ENCODE data around the gene SFXN3. TPM values are rescaled to one million over a fixed set of nuclear protein-coding genes. Genes with fewer than 3 reads are reported as not detected.

SFXN3 gene
- total RNA-seq, 1 donor = 81.6 TPM

DNA sequence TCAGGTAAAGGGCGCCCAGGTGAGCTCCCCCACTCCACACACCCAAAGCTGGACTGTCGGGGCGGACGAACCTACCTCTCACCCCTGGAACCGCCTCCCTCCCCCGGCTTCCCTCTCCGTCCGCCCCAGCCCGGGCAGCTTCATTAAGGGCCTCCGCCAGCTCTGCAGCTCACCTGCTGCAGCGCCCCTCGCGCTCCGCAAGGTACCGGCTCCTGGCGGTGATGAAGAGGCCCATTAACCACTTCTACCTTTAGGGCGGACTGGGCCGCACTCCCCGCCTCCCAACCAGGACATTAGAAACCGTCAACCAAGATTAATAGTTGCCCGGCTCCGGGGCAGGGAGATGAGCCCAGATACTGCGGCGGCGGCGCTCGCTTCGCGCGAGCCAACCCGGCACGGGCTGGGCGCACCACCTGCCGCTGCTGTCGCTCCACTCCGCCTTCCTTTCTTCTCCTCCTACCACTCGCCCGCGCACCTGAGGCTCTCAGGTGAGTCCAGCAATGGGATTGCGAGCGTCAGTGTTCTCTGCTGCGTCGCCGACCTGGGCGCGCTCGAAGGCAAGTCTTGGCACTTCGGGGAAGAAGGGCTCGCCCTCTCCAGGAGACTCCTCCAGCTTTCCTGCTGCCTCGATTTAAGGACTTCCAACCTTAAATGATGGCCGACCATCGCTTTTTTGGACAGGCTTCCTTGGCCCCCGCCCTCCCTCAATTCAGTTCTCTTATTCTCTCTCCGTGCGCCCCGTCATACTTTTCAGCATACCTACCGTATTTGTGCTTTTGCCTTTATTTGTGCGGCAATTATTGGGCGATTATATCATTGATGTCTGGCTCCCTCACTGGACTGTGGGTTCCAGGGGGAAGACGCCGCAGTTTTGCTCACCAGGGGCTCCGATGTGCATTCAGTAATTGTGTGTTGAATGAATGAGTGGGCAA, 17.2 kb downstream of the SFXN3 start:
- DNase-seq (ENCODE audit: low read depth) = no peak
- TF ChIP-seq, protein P1, sequence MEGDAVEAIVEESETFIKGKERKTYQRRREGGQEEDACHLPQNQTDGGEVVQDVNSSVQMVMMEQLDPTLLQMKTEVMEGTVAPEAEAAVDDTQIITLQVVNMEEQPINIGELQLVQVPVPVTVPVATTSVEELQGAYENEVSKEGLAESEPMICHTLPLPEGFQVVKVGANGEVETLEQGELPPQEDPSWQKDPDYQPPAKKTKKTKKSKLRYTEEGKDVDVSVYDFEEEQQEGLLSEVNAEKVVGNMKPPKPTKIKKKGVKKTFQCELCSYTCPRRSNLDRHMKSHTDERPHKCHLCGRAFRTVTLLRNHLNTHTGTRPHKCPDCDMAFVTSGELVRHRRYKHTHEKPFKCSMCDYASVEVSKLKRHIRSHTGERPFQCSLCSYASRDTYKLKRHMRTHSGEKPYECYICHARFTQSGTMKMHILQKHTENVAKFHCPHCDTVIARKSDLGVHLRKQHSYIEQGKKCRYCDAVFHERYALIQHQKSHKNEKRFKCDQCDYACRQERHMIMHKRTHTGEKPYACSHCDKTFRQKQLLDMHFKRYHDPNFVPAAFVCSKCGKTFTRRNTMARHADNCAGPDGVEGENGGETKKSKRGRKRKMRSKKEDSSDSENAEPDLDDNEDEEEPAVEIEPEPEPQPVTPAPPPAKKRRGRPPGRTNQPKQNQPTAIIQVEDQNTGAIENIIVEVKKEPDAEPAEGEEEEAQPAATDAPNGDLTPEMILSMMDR (IDR thresholded peaks at IDR 0.05; ENCODE audit: insufficient read depth, low read depth, low read length) = no peak
- no peak overlapping the region for H3K4me3 ChIP-seq (ENCODE audit: low read depth, low read length)

DNA sequence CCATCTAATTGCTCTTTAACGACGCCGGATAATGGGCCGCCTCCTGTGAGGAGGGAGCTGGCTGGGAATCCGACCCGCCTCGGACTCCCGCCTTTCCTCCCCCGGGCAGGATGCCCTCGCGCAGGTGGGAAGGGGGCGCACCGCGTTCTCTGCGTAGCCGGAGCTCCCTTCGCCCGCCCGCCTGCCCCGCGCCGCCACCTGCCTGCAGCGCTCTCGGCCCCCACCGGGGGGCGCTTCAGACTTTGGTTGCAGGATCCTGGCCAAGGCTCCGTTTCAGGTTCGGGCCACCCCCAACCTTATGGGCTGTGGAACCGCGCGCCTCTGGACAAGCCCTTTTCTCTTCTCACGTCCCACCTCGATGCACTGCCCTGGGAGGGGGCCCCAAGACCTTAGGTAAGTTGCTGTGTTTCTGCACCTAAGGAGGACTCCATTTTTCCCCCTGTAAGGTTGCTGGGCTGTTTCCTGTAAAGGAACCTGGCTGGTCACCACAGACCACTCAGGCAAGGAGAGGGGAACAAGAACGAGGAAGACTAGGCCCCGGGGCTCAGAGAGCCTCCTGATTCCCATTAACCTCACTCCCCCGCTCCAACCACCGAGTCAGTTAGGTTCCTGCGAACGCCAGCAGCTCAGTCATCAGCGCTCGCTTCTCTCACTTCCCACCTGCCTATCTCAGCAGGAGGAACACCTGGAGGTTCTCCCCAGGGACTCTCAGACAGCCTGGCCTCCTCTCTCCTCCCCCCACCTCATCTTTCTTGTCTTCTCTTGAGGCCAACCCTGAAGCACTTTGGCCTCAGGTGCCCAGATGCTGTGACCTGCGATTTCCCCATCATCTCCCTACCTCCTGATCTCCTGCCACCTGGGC, 19.4 kb downstream of the SFXN3 start:
- peak; percentile 52 for DNase-seq (ENCODE audit: low read depth)
- peak overlapping the region; percentile 39 for H3K4me3 ChIP-seq (ENCODE audit: low read depth, low read length)
- TF ChIP-seq, protein P1 (IDR thresholded peaks at IDR 0.05; ENCODE audit: insufficient read depth, low read depth, low read length) = peak; percentile 86

DNA sequence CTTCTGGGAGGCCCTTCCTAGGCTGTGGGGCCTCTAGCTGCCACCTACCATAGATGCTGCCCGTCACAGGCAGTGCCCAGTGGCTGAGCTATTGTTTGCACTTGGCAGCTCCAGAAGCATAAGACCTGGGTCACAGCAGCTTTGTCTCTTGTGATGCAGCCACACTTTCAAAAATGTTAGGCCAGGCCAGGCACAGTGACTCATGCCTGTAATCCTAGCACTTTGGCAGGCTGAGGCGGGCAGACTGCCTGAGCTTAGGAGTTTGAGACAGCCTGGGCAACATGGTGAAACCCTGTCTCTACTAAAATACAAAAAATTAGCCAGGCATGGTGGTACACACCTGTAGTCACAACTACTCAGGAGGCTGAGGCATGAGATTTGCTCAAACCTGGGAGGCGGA, 21.3 kb downstream of the SFXN3 start:
- H3K4me3 ChIP-seq (ENCODE audit: low read depth, low read length) = no peak overlapping the region
- DNase-seq (ENCODE audit: low read depth) = peak; percentile 49
- TF ChIP-seq, protein P1 (IDR thresholded peaks at IDR 0.05; ENCODE audit: insufficient read depth, low read depth, low read length) = no peak

DNA sequence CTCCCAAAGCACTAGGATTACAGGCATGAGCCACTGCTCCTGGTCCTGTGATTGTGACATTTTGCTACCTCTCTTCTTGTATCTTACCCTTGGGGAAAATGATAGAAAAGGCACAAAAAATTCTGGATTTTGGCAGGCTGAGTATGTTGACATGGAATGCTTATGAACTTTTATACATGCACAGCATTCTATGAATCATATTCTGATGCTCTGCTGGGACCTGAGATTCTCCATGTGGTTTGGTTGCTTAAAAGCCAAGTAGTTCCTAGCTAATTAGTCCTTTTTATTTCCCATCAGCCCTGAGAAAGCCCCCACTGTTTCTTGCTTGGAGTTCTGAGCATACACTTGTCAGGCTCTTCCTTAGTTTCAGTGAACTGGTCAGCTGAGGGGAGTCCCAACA, 22.5 kb downstream of the SFXN3 start:
- TF ChIP-seq, protein P1 (IDR thresholded peaks at IDR 0.05; ENCODE audit: insufficient read depth, low read depth, low read length) = no peak
- no peak for DNase-seq (ENCODE audit: low read depth)
- no peak overlapping the region for H3K4me3 ChIP-seq (ENCODE audit: low read depth, low read length)

DNA sequence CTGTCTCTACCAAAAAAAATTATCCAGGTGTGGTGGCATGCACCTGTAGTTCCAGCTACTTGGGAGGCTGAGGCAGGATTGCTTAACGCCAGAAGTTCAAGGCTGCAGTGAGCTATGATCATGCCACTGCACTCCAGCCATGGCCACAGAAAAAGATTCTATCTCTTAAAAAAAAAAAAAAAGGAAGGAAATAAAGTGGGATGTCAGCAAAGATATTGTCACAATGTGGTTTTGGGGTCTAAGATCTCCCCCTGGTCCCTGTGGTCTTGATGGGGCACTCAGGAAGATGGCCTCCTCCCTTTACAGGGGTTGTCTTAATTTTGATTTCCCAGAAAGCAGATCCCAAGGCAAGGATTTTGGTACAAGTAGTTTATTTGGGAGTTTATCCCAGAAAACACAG, 23.3 kb downstream of the SFXN3 start:
- TF ChIP-seq, protein P1 (IDR thresholded peaks at IDR 0.05; ENCODE audit: insufficient read depth, low read depth, low read length) = no peak
- no peak overlapping the region for H3K4me3 ChIP-seq (ENCODE audit: low read depth, low read length)
- DNase-seq (ENCODE audit: low read depth) = no peak

DNA sequence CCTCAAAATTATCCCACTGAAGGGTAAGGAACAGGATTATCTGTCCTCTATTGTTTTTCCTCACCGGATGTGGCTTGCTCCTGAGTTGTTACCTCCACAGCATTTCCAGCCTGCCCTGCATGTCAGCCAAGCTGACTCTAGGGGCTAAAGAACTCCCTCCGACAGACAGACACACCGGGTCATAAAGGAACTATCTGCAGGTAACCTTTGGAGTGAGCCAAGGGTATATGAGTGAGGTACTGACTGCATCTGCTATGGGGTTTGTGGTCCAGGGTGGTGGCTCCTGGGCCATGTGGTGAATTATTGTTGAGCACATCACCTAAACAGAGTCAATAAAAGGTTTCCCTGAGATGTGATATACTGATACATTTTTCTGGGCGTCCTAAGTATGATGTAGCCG, 23.8 kb downstream of the SFXN3 start:
- TF ChIP-seq, protein P1 (IDR thresholded peaks at IDR 0.05; ENCODE audit: insufficient read depth, low read depth, low read length) = no peak
- no peak overlapping the region for H3K4me3 ChIP-seq (ENCODE audit: low read depth, low read length)
- no peak for DNase-seq (ENCODE audit: low read depth)
